Endothelial cell of umbilical vein (primary cell): ENCODE results near the gene NUS1. TPM values are rescaled to one million over a fixed set of nuclear protein-coding genes. Genes with fewer than 3 reads are reported as not detected.

Source experiments
- BruUV-seq: library from RNA; stranded (reverse); fragments of 400-500 nt; replicated peaks from 2 replicates; lab custom pipeline; 2021; lab: Mats Ljungman, UMichigan
- CTCF ChIA-PET: fragments of 300-600, 350-600 bp; sonication (Branson Sonifier 250); formaldehyde crosslinking; loops from one replicate; lab custom pipeline; 2021; ENCODE audit warnings: antibody characterized with exemption, inconsistent platforms; lab: Charles Lee
- POLR2A ChIA-PET: fragments of 300-600, 350-600 bp; sonication (Branson Sonifier 250); formaldehyde crosslinking; loops from one replicate; lab custom pipeline; 2021; ENCODE audit warnings: antibody characterized with exemption, inconsistent platforms; lab: Charles Lee
- DNase-seq: peaks from one replicate; pipeline ENCODE4 v3.0.0-alpha.2; 2011; ENCODE audit warnings: low read depth, low spot score
- FAIRE-seq: peaks from 2 replicates; lab custom pipeline; 2011; peaks lifted over from hg19 to GRCh38; lab: Jason Lieb, UNC
- H2AFZ ChIP-seq: 2 replicates; pipeline ENCODE4 v1.6.0; 2012; ENCODE audit warnings: low read depth, low read length, control low read depth, inconsistent platforms
- H3K27ac ChIP-seq: 2 replicates; pipeline ENCODE4 v1.5.1; 2011; ENCODE audit warnings: low read depth, mild to moderate bottlenecking, control low read depth, low read length, moderate library complexity; ENCODE audit not compliant: insufficient read depth
- H3K27me3 ChIP-seq, 2 experiments: 2 replicates each; pipeline versions ENCODE4 v1.6.0 to v1.6.1; 2011; ENCODE audit warnings: low read length in 2 of 2, mixed read lengths in 1 of 2; ENCODE audit not compliant: control insufficient read depth in 2 of 2, insufficient read depth in 2 of 2
- H3K36me3 ChIP-seq, 2 experiments: 2 replicates in 1 of 2; 3 replicates in 1 of 2; pipeline ENCODE4 v1.5.1; 2011; ENCODE audit warnings: low read length in 2 of 2, mild to moderate bottlenecking in 1 of 2, moderate library complexity in 1 of 2; ENCODE audit not compliant: control insufficient read depth in 2 of 2, insufficient read depth in 2 of 2; ENCODE audit errors: extremely low read depth in 1 of 2
- H3K4me1 ChIP-seq: 3 replicates; pipeline ENCODE4 v1.5.1; 2011; ENCODE audit warnings: mild to moderate bottlenecking, low read length; ENCODE audit not compliant: control insufficient read depth, insufficient read depth; ENCODE audit errors: extremely low read depth
- H3K4me2 ChIP-seq: 2 replicates; pipeline ENCODE4 v1.6.1; 2011; ENCODE audit warnings: low read length, control low read depth, mixed read lengths; ENCODE audit not compliant: insufficient read depth
- H3K4me3 ChIP-seq, 3 experiments: fragments of 200-600 bp in 1 of 3; sonication (generic), shearing (Covaris generic) in 1 of 3; replicated peaks in 1 of 3; 2 replicates each; pipeline ENCODE4 v1.5.1; 2011 to 2016; ENCODE audit warnings: control low read depth in 3 of 3, low read length in 3 of 3, mild to moderate bottlenecking in 2 of 3, inconsistent platforms in 1 of 3, low read depth in 1 of 3, moderate library complexity in 1 of 3; ENCODE audit not compliant: insufficient read depth in 1 of 3
- H3K79me2 ChIP-seq: 2 replicates; pipeline ENCODE4 v1.6.0; 2012; ENCODE audit warnings: low read length, inconsistent platforms; ENCODE audit not compliant: control insufficient read depth, insufficient read depth
- H3K9ac ChIP-seq: replicated peaks from 2 replicates; pipeline ENCODE3; 2011; ENCODE audit warnings: low read length, control low read depth; ENCODE audit not compliant: insufficient read depth; ENCODE audit errors: extremely low read depth
- H3K9me1 ChIP-seq: replicated peaks from 3 replicates; pipeline ENCODE4 v1.6.0; 2011; ENCODE audit warnings: mild to moderate bottlenecking, low read length; ENCODE audit not compliant: control insufficient read depth, insufficient read depth; ENCODE audit errors: extremely low read depth
- H3K9me3 ChIP-seq: replicated peaks from 2 replicates; pipeline ENCODE4 v1.5.1; 2012; ENCODE audit warnings: low read length, inconsistent platforms; ENCODE audit not compliant: control insufficient read depth, insufficient read depth
- H4K20me1 ChIP-seq: replicated peaks from 2 replicates; pipeline ENCODE3; 2011; ENCODE audit warnings: mild to moderate bottlenecking, low read length; ENCODE audit not compliant: control insufficient read depth, insufficient read depth; ENCODE audit errors: extremely low read depth
- CTCF ChIP-seq, 2 donors: IDR thresholded peaks; 1 replicate in 1 of 2; 2 replicates in 1 of 2; pipeline ENCODE4 v1.5.1; 2011; ENCODE audit warnings: low read length in 2 of 2, mild to moderate bottlenecking in 2 of 2, moderate library complexity in 2 of 2, control low read depth in 1 of 2, inconsistent platforms in 1 of 2, low read depth in 1 of 2; ENCODE audit not compliant: insufficient read depth in 1 of 2; ENCODE audit errors: extremely low read depth in 1 of 2
- EZH2 ChIP-seq: IDR thresholded peaks from 2 replicates; pipeline ENCODE4 v1.6.1; 2012; ENCODE audit warnings: borderline replicate concordance, low read depth, mild to moderate bottlenecking, moderate library complexity, low read length, inconsistent platforms; ENCODE audit not compliant: severe bottlenecking
- FOS ChIP-seq: IDR thresholded peaks from 2 replicates; pipeline ENCODE4 v1.6.1; 2011; ENCODE audit warnings: mild to moderate bottlenecking, low read length, moderate library complexity, borderline replicate concordance; ENCODE audit not compliant: insufficient read depth
- GATA2 ChIP-seq: IDR thresholded peaks from 2 replicates; pipeline ENCODE4 v1.7.0; 2011; ENCODE audit warnings: low read depth, mild to moderate bottlenecking, moderate library complexity, mixed read lengths, low read length; ENCODE audit not compliant: insufficient read length, insufficient read depth
- JUN ChIP-seq: IDR thresholded peaks from 2 replicates; pipeline ENCODE4 v1.6.1; 2011; ENCODE audit warnings: borderline replicate concordance, low read depth; ENCODE audit not compliant: insufficient read length, insufficient read depth
- MAX ChIP-seq: IDR thresholded peaks from 2 replicates; pipeline ENCODE4 v1.6.1; 2011; ENCODE audit not compliant: insufficient read depth, insufficient read length
- MYC ChIP-seq: IDR thresholded peaks from one replicate; pipeline ENCODE4 v1.6.1; 2011; ENCODE audit warnings: mild to moderate bottlenecking, low read depth, low read length
- POLR2A ChIP-seq: IDR thresholded peaks from 2 replicates; pipeline ENCODE4 v1.6.1; 2012; ENCODE audit warnings: low read depth, mild to moderate bottlenecking, control low read depth, low read length
- POLR2AphosphoS5 ChIP-seq: IDR thresholded peaks from 2 replicates; pipeline ENCODE4 v1.6.1; 2012; ENCODE audit warnings: low read depth, mild to moderate bottlenecking, control low read depth, low read length, moderate library complexity; ENCODE audit not compliant: insufficient read depth
- dilution Hi-C: fragments of 300-500 bp; cut with MboI; formaldehyde crosslinking; loops from one replicate; pipeline ENCODE4 v1.15.0; 2019; ENCODE audit warnings: low sequenced_read_pairs; ENCODE audit not compliant: extremely low pct_ligation_motif_present
- intact Hi-C: fragments of 100-400 bp; cut with micrococcal nuclease; formaldehyde crosslinking; loops from one replicate; pipeline ENCODE4 v1.10.0; 2022
- polyA plus RNA-seq, 4 experiments: library from polyadenylated mRNA; depleted of rRNA in 3 of 4; stranded (reverse) in 3 of 4; unstranded in 1 of 4; fragments of >200 nt; gene quantifications; 2 replicates each; pipeline versions ENCODE4 v1.2.1 to v1.2.3, GENCODE V29; 2011 to 2012; ENCODE audit warnings: missing spikeins in 1 of 4
- total RNA-seq: library from RNA; stranded (reverse); gene quantifications from 2 replicates; pipeline ENCODE4 v1.2.3, GENCODE V29; 2021

Gene NUS1
- total and polyA plus RNA-seq, 2 donors (not counting 3 experiments of a cell fraction or from before 2014, with no cell fraction given), result 9.5 to 33.4 TPM

DNA sequence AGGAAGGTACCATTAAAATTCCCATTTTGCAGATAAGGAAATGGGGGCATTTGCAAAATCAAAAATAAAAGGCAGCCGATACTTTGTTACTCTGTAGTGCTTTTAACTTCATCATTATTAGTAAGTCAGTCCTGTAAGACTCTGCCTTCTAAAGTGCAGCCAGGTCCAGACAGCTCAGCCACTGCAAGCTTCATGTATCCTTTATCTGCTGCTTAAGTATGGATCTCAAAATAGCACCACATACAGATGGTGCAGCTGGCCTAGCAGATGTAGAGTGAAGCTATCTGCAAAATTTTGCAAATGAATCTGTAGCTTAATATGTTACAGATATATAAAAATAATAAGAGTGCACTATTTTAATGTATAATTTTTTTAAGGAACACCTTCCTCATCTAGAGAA, 53.4 kb downstream of the NUS1 start:
- Histone ChIP-seq H3K4me3 (no peak overlapping the region), H3K9me3 (no peaks in the 10 kb centered on the region), H3K9me1 (no peaks in the 10 kb centered on the region), H3K9ac (no peak overlapping the region), H3K27ac (no peak overlapping the region), H3K4me1 (no peaks in the 10 kb centered on the region), H3K79me2 (no peaks in the 10 kb centered on the region), H3K4me2 (no peak overlapping the region), H4K20me1 (no peaks in the 10 kb centered on the region), H3K36me3 (no peaks in the 10 kb centered on the region), H3K27me3 (no peaks in the 10 kb centered on the region), H2AFZ (no peak overlapping the region)
- intact Hi-C loops, result no loop called here
- ChIA-PET CTCF (interaction anchor here (0.9 to 2.0 kb wide), 2 partner anchors 10 to 18 kb away, joined by 3 to 5 read pairs; no protein-coding TSS in a partner anchor), POLR2A (no interaction called here)
- FAIRE-seq (no peak), DNase-seq (no peak)
- no TSS peak for BruUV-seq
- TF ChIP-seq MAX, result no peak
- dilution Hi-C loops, result no loop called here

- no peak overlapping the region for H3K27ac ChIP-seq
- BruUV-seq, result no TSS peak
- no peaks in the 10 kb centered on the region for H3K9me3 ChIP-seq
- no peaks in the 10 kb centered on the region for H4K20me1 ChIP-seq
- CTCF ChIA-PET, result interaction anchor here (2.0 kb wide), 1 partner anchor 11 kb away, joined by 5 read pairs; no protein-coding TSS in a partner anchor
- DNase-seq (no peak), FAIRE-seq (no peak)
- POLR2A ChIA-PET, result no interaction called here
- dilution Hi-C loops (no loop called here), intact Hi-C loops (no loop called here)
- H3K36me3 ChIP-seq, result no peaks in the 10 kb centered on the region
- H3K9ac ChIP-seq, result no peak overlapping the region
- H3K4me1 ChIP-seq, result no peaks in the 10 kb centered on the region
- H3K79me2 ChIP-seq, result no peaks in the 10 kb centered on the region
- H3K4me3 ChIP-seq, result no peak overlapping the region
- H2AFZ ChIP-seq, result no peak overlapping the region
- no peaks in the 10 kb centered on the region for H3K9me1 ChIP-seq
- no peaks in the 10 kb centered on the region for H3K27me3 ChIP-seq
- no peak overlapping the region for H3K4me2 ChIP-seq
- TF ChIP-seq FOS (no peak), POLR2A (no peak), EZH2 (no peak), CTCF (IDR thresholded peaks at IDR 0.05; ENCODE audit: extremely low read depth in 1 of 2, insufficient read depth in 1 of 2, low read depth in 1 of 2, low read length in 2 of 2) (no peak), MYC (no peak), GATA2 (no peak), JUN (no peak), MAX (no peak), POLR2AphosphoS5 (no peak)
These were observed 54.3 kb downstream of the NUS1 start for GRCh38 chr6:117729613-117730012.
